GM21515 (cell line): ENCODE data around the gene CDH10.

ENCODE experiments used
- ATAC-seq: cut with Tn5 transposase; IDR thresholded peaks from one replicate; pipeline ENCODE4 v1.9.1; 2021; ENCODE audit not compliant: unreplicated experiment

The CDH10 gene

DNA sequence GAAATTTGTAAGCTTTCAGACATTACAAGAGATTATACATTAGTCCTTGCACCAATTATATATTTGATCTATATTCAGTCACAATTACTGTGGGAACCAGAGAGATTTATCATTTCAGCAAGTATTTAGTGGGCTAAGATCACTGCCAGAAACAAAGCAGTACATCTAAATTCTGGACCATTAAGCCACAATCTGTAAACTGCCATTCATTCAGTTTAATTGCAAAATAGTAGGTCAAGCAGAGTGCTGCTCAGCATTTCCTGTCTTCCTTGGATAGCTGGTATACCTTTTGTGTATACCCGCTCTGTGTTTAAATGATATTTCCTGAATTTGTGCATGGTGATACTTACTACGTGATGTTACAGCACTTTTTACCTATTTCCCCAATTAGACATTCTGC is 42.6 kb downstream of the CDH10 start:
- ATAC-seq, result no peak

DNA sequence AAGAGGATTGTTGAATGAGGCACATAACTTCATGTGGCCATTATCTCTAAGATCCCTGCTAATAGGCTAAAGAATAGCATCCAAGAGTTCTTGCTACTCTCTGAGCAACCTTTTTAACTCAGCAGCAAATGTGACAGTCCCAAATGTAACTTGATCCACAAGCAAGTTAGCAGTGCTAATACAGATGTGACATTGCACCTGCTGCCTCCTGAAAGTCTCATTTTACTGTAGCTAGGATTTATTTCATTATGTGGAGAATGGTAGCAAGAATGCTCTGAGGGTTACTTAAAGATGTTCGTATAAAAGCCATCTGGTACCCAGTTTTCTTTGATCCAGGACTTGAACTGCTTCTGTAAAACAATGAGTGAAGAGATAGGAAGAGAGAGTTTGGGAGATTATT is 45.8 kb downstream of the CDH10 start:
- ATAC-seq, result no peak

DNA sequence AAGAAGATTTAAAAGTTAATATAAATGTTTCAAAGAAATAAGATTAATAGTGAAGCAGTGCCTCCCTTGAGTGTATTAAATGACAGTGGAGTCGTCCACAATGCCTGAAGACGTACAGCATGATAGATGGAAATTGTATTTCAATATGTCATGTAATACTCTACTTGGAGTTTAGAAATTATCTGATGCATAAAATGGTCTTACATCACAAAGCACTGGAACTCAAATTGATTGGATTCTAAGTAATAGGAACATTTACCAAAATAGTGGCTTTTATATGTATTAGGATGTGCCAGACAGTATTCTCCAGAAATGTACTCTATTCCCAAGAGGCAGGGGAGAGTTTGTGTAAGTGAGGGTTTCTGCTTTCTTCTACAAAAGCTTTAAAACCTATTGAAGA is 49.4 kb downstream of the CDH10 start:
- ATAC-seq, result no peak

DNA sequence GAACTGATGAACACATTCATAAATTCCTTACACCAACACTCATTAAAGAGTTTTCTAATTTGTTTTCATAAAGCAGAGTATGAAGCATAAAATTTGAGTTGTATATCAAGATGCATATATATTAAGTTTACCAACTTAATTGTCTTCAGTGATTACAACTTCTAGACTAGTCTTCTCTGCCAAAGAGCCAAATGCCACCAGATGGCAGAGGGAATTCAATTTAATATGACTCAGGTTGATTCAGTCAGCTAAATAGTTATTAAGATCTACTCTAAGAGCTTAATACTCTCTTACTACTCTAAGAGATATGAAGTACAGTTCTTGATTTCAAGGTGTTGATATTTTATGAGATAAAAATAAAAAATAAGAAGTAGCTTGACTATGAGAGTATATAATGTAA is 53.4 kb downstream of the CDH10 start:
- ATAC-seq, result no peak

DNA sequence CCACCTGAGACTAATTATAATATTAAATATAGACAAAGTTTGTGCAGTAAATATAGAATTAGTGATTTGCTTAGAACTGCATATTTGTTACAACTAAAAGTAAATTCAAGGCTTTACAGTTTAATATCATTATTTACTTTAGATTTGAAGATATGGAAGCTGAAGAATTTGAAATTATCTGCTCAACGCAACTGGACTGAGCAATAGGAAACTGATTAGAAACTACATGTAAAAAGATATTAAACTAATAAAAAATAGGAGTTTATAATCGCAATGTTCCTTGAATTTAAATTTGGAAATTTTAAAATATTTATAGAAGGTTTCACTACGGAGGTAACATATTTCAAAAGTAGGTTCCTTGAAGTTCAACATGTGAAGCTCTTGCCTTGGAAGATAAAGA is 55.2 kb downstream of the CDH10 start:
- no peak for ATAC-seq

DNA sequence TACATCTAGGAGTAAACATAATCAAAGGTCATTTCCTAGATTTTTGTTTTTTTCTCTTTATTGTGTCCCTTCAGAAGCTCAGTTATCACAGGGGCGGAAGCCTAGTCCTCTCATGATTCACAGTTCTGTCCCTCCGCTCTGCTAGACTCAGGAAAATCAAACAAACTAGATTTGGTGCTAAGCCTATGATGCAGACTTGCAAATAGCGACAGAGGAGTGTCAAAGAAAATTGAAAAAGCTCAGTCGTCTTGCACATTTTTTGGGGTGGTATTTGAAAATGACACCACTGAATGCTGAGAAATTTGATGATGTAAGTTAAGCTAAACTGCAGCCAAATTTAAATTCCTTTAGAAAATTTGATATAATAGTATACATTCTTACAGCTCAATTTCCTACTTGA is 59.0 kb downstream of the CDH10 start:
- no peak for ATAC-seq

DNA sequence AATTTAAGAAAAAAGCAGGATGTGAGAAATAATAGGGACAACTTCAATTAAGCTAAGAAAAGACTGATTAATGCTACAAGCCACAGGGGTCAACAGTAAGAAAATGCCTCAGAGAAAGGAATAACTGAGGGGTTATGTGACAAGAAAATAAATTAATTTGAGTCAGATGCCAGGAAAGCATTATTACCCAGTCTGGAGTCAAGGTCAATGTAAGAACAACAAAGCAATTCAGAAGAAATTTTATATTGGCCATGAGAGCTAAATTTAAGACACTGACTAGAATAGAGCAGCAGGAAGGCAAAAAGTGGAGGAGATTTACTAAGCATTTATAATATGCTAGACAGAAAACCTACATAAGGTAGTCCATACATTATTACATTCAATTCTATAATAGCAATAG is 73.5 kb downstream of the CDH10 start:
- ATAC-seq, result no peak

DNA sequence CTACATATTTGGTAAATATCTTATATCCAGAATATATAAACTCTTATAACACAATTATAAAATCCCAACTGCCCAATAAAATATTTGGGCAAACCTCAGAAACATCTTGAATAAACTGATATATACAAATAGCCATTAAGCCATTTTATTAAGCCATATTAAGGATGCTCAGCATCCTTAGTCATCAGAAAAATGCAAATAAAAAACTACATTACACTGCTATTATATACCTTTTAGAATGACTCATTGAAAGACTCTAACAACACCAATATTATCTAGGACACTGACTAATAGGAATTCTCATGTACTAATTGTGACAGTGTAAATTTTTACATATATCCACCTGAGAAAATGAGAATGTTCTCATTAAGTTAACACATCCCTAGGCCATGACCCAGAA is 77.8 kb downstream of the CDH10 start:
- no peak for ATAC-seq

DNA sequence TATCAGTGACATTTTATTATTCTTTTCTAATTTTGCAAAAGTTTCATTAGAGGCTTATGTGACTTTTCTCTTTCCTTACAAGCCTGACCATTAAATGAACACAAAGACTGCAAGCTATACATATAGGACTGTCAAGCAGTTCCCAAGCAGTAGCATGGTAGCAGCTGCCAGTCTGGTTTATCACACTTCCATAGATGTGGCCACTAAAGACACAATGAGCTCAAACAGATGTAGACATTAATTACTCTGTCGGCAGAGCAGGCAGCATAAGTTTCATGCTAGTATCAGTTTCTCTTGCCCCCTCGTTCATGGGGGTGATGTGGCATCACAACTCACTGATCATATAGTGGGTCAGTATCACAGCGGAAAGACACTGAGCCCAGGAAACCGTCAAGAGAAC is 89.5 kb downstream of the CDH10 start:
- ATAC-seq, result no peak

DNA sequence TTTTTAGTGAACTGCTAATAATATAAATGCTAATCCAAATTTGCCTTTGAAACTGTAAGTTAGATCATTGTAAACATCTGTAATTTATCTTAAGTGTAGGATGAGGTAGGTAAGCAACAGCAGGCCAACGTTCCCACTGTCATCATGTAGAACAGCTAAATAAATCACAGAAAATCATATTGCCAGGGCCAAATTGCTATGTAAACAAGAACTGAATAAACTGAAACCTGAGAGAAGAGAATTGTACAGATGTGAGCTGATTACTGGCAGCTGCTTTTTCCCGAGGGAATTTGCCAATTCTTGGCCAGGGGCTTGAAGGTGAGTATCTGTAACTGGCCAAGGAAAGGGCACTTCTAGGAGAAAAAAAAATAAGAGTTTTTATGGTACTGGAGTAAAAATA is 97.6 kb downstream of the CDH10 start:
- ATAC-seq, result no peak

DNA sequence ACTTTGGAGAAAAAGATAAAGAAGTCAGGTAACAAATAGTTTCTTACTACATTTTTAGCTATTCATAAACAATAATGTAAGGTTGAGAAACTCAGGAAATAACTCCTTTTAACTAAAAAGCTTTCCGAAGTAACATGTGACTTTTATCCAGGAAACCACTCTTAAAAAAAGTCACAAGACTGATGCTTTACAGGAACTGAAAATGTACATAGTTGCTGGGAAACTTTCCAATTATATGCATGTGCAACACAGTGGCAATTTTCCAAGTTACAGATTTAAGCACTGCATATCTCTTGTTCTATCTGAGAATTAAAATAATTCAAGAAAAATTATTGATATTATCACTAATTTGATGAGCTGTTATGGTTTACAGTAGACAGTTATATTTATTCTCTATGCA is 105.2 kb downstream of the CDH10 start:
- no peak for ATAC-seq

DNA sequence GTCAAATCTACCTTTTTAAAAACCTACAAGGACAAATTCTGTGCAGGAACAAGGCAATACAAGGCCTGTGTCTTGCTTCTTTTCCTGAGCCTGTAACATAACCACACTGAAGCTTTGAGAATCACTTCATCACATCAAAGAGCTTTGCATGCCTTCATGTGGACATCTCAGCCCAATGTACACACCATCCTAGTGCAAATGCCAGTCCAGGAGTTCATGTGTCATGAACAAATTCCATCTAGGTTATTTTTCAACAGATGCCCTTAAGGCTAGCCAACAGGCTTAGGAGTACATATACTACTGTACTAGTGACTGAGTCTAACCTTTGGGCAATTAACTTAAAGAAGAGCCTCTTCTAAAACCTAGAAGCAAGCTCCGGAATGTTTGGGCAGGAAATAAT is 106.4 kb downstream of the CDH10 start:
- no peak for ATAC-seq

DNA sequence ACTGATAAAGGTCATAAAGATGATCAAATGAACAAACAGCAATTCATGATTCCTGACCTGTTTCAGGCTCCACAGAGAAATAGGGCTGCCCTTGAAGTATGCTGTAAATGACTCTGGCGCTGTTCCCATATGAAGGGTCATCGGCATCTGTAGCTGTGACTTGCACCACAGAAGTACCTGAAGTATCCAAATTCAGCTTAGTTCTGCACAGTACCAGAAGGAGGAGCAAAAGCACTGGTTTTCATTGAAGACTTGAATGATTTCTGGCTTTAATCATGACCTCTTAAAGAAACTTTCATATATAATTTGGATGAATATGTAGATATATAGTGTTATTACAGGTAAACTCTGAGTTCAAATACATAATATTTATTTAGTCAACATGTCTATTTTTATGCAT is 109.1 kb downstream of the CDH10 start:
- no peak for ATAC-seq

DNA sequence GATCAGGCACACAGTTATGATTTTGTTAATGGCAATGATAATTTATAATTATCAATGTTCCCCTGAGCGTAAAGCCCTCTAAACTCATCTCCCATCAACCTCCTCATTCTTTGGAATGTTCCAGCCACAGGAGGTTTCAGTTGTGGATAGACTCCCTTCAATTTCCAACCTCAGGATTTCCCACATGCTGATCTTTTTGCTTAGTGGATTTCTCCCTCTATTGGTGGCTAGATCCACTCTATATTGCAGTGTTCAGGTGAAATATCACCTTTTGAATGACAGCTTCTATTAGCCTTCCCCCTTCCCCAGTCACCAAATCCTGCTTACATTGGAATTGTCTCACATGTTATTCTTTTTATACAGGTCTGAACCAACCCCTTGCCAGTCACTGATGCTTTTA is 113.9 kb downstream of the CDH10 start:
- ATAC-seq, result no peak

DNA sequence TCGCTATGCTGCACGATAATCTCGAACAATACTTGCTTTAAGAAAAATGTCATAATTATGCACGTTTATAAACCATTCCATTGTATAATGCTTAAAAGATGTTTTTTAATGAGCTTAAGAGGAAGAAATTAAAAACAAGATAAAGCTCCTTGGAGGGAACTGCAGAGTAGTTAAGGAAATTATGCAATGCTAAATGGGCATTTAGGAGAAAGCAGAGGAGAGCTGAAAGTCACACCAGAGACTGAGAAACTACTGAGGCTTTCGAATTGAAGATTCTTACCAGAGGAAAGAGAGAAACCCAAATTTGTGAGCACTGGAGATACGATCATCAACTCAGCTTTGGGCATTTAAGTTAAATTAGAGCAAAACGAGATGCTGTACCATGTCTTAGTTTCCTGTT is 119.4 kb downstream of the CDH10 start:
- ATAC-seq, result no peak

DNA sequence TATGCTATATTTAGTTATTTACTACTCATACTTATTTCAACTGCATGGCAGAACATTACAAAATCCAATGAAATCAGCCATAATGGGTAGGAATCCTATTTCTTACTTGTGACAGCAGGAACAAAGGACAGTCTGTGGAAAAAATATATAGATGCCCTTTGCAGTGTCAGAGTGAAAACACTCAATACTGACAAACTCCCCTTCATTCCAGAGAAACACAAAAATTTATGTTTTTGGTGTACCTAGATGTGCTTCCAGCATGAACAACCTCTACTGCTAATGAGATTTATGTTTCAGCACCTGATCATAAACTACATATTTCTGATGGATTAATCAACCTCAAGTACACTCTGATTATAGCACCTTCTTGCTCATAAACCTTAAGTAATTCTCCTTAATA is 132.4 kb downstream of the CDH10 start:
- ATAC-seq, result no peak

DNA sequence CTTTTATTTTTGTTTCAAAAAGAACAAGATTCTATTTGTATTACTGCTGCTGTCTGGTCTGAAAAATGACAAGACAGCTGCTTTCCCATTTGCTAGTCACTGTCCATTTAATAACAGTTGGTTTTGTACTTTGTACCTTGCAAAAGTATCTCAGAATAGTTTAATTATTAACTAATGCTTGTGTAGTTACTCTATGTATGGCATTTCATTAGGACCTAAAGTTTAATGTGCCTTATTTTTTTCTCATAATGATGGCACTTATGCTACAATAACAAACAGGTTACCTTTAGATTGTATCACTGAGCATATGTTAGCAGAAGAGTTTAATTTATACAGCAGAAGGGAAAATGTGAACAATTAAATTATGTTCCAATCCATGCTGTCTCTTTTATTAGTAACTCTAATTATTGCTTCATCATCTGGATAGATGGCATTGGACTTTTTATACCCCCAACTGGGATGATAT is 134.2 kb downstream of the CDH10 start:
- ATAC-seq, result no peak

DNA sequence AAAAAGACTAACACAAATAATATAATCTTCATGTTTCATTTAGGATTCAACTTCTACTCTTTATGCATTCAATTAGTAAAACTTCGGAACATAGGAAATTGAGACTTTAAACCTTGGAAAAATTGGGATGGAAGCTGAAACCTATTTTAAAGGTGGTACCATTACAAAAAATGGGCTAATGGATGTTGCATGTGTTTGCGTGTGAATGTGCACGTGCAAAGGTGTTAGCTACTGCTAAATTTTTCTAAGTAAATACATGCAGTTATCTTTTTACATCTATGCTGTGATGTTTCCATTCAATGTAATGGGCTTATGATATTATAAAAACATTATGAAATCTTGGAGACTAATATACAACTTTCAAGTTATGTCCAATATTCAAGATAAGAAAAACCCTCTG is 134.8 kb downstream of the CDH10 start:
- no peak for ATAC-seq

DNA sequence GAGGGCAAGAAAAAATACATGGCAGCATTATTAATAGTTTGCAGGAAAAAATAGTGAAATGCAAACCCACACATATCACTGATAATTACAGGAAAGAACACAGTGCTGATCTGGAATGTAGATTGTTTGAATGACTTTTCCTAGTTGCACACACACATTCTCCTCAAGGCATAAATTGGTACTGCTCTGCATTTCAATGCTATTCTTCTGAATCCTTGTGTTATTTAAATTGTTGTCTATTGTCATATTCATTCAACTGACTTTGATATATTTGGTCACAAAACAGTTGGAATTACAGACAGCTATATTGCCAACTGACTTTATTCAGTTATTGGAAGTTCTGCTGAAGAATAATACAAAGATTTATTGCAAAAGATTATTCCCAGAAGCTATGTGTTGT is 139.5 kb downstream of the CDH10 start:
- no peak for ATAC-seq

DNA sequence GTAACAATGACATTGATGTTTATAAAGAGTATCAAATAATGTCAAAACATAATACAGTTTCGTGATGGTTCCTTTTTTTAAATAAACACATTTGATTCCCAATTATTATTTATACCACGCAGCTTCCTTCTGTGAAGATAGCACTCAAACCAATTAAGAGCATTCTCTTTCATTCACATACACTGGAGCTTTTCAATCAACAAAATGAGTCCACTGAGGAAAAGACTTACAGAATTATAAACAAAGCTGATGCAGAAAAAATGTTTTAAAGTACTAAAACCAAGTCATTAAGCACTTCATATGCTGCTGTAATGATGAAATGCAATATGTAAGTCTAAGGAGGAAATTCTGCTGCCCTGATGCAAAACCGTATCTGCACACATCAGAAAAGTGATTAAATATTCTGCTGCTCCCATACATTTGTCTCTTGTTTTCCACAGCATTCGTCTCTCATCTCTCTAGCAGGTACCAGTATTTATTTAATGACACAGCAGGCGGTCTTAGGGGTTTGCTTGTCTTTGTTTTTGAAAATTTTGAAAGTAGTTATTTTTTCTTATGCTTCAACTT is 147.1 kb downstream of the CDH10 start:
- no peak for ATAC-seq

DNA sequence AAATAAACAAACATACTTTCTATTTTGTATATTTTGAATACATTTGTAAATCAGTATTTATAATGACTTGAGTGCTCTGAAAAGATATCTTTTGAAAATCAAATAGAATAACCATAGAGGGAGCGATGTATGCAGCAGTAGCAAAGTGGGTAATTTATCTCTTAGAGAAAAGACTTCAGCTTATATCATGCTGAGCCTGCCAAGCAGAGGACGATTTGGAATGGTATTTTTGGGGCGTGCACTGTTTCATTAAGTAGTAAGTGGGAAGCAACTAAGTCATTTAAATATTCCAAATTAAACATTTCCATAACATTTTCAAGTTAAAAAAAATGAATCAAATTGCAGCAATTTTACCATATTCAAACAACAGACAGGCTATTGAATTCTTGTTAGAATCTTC is 147.6 kb downstream of the CDH10 start:
- no peak for ATAC-seq

DNA sequence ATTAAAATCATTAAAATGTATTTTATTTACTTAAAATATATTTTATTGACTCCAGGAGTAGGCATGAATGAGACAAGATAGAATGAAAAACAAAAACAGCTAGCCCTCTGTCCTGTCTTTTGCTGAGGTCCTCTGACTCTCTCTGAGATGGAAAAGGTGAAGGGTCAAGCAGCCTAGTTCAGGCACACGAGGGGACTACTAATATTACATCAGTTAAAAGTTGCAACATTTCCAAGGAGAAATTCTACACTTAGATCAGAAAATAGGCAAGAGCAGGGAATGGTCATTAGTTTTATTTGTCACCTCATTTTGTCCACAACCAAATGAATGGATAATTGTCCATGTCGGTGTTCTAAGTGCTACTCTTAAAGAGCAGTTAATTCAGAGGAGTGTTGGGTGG is 148.5 kb downstream of the CDH10 start:
- no peak for ATAC-seq

DNA sequence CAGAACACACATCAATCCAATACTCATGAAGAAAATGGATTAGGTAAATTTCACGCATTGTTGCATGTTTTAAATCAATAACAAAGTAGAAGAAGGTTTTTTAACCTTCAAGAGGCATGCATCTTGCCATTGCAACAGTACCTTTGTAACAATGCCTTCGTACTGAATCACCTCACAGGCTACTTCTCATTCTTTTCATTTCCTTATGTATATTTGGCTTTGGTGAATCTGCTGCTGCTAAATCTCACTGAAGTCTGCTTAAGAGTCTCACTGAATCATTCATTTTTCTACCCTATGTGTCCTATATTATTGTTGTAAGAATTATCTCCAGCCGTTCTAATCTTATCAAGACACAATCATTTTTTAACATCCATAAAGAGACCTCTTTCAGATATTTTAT is 152.5 kb downstream of the CDH10 start:
- no peak for ATAC-seq

DNA sequence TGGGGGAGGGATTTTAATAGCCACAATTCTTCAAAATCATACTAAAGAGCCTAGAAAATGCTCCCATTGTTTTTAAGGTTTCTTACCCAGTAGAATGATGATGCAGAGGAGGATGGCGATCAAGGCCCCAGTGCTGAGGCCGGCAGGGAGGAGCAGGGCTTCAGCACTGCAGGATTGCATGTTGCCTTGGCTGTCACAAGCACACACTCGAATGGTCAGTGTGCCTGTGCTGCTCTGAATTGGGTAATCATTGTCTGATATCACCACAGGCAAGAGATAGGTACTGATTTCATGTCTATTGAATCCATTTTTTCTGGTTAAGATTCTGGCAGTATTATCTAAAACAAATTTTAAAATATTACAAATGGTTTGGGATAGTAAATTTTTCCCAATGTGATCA is 153.3 kb downstream of the CDH10 start:
- no peak for ATAC-seq
